Kidney (tissue), 19 donors: ENCODE results near the gene SPDYE8. TPM values are rescaled to one million over a fixed set of nuclear protein-coding genes. Genes with fewer than 3 reads are reported as not detected.
A peak's percentile ranks its signal among the peaks of the same experiment; 100 is the strongest.
"Not testable (repeated sequence)": the region's sequence is repeated elsewhere in the genome, so short reads cannot be mapped to it uniquely, and the experiment has no call there.

ENCODE experiments used
- DNase-seq, 5 donors: peaks; one replicate each; pipeline ENCODE4 v3.0.0-alpha.2; 2013 to 2020
- FAIRE-seq: peaks from 2 replicates; lab custom pipeline; 2012; peaks lifted over from hg19 to GRCh38; lab: Jason Lieb, UNC
- H3K27ac ChIP-seq, 2 donors: one replicate each; pipeline ENCODE4 v1.7.0; 2013; ENCODE audit warnings: low read depth in 2 of 2, low read length in 2 of 2, inconsistent platforms in 1 of 2
- H3K27me3 ChIP-seq: one replicate; pipeline ENCODE4 v1.7.1; 2013; ENCODE audit warnings: low read length, inconsistent platforms; ENCODE audit not compliant: control insufficient read depth, insufficient read depth
- H3K36me3 ChIP-seq, 3 donors: one replicate each; pipeline versions ENCODE4 v1.7.0 to v1.7.1; 2013; ENCODE audit warnings: low read length in 3 of 3, control low read depth in 1 of 3, inconsistent platforms in 1 of 3; ENCODE audit not compliant: insufficient read depth in 3 of 3, control insufficient read depth in 2 of 3
- H3K4me1 ChIP-seq, 3 donors: one replicate each; pipeline versions ENCODE4 v1.7.0 to v1.7.1; 2013; ENCODE audit warnings: low read length in 3 of 3, inconsistent platforms in 1 of 3, low read depth in 1 of 3; ENCODE audit not compliant: control insufficient read depth in 2 of 3, insufficient read depth in 2 of 3
- H3K4me3 ChIP-seq, 3 donors: one replicate each; pipeline versions ENCODE4 v1.7.0 to v1.8.1; 2013; ENCODE audit warnings: low read length in 3 of 3, control low read depth in 1 of 3, inconsistent platforms in 1 of 3
- H3K9ac ChIP-seq, 3 donors: one replicate each; pipeline versions ENCODE4 v1.7.0 to v1.7.1; 2013; ENCODE audit warnings: low read length in 3 of 3, control low read depth in 1 of 3, inconsistent platforms in 1 of 3
- H3K9me3 ChIP-seq, 3 donors: one replicate each; pipeline versions ENCODE4 v1.7.0 to v1.7.1; 2013; ENCODE audit warnings: low read length in 3 of 3, control low read depth in 1 of 3, inconsistent platforms in 1 of 3; ENCODE audit not compliant: control insufficient read depth in 2 of 3, insufficient read depth in 1 of 3
- intact Hi-C: fragments of 100-400 bp; cut with DNase I; formaldehyde crosslinking; loops from one replicate; pipeline ENCODE4 v1.11.1; 2022
- long read RNA-seq, 10 donors: library from polyadenylated mRNA in 1 of 10; unstranded in 1 of 10; transcript quantifications; one replicate each; pipeline ENCODE4 v2.0.0 and lab custom pipeline, GENCODE V29; 2021 to 2026
- polyA plus RNA-seq: library from polyadenylated mRNA; stranded (reverse); fragments of 350-450 nt; fragmentation: Illumina TruSeq; extraction: RNeasy Lipid Tissue Mini Kit (QIAGEN cat#74804); gene quantifications from one replicate; pipeline ENCODE4 v1.2.3, GENCODE V29; 2014; ENCODE audit warnings: low read depth, low replicate concordance; ENCODE audit not compliant: insufficient read depth
- total RNA-seq: library from RNA; stranded (reverse); fragmentation: NEBNext Ultra II Directional; extraction: Animal tissue kit (Norgen Biotek cat#: 25700); gene quantifications from one replicate; pipeline ENCODE4 v1.2.1, GENCODE V29; 2021
- donor health status: control.
- donor health status: control.
- donor health status: DM: yes; HTN: yes; CAD: no.
- donor health status: Normal renal cell carcinoma (clear cell type).

SPDYE8 gene, protein sequence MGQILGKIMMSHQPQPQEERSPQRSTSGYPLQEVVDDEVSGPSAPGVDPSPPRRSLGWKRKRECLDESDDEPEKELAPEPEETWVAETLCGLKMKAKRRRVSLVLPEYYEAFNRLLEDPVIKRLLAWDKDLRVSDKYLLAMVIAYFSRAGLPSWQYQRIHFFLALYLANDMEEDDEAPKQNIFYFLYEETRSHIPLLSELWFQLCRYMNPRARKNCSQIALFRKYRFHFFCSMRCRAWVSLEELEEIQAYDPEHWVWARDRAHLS
- total RNA-seq (not detected), polyA plus RNA-seq (not detected)
- long read RNA-seq, donor 1 = 0 reads
- long read RNA-seq, donor 2 = 0 reads
- long read RNA-seq, donor 3, partial matches to known transcripts = 306 of 329 reads
- long read RNA-seq, donor 3, other reads (novel, unspliced or antisense) = 23 of 329 reads
- long read RNA-seq, donor 4 = 0 reads
- long read RNA-seq, donor 5 = 0 reads
- long read RNA-seq, donor 6 = 0 reads
- long read RNA-seq, donor 7 = 0 reads
- long read RNA-seq, donor 8 = 0 reads
- long read RNA-seq, donor 9 = 0 reads
- long read RNA-seq, donor 10 = 0 reads

DNA sequence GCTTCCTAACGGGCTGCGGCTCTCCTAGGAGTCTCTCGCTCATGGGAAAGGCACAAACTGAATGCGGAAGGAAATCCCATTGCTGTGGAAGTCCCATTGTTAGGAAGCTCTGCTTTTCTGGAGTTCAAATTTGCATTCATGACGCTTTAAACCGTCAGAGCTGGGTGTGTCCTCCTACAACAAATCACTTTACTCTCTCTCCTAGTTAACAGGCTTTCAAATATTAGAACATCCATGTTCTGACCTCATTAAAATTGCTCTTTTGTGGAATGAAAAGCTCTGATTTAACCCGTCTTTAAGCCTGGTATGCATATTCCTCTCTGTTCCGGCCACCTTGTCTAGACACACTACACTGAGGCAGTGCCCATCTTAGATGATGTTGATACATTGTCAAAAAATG lies at the start of gene SPDYE8:
Gene SPDYE8, minus strand, starts transcription at position 101 of the 400 bp plus-strand sequence. CDS start 1,800 bp downstream, outside the sequence.
- H3K9ac ChIP-seq, H3K36me3 ChIP-seq, H3K27ac ChIP-seq, H3K9me3 ChIP-seq, intact Hi-C loops, H3K4me3 ChIP-seq, FAIRE-seq, H3K27me3 ChIP-seq, DNase-seq, H3K4me1 ChIP-seq: not testable (repeated sequence)

DNA sequence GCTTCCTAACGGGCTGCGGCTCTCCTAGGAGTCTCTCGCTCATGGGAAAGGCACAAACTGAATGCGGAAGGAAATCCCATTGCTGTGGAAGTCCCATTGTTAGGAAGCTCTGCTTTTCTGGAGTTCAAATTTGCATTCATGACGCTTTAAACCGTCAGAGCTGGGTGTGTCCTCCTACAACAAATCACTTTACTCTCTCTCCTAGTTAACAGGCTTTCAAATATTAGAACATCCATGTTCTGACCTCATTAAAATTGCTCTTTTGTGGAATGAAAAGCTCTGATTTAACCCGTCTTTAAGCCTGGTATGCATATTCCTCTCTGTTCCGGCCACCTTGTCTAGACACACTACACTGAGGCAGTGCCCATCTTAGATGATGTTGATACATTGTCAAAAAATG lies 28.2 kb upstream of the SPDYE8 start, which contains the start of gene SPDYE11:
Gene SPDYE11, minus strand, starts transcription at position 101 of the 400 bp plus-strand sequence. CDS start 1,800 bp downstream, outside the sequence.
- FAIRE-seq, intact Hi-C loops: not testable (repeated sequence)

DNA sequence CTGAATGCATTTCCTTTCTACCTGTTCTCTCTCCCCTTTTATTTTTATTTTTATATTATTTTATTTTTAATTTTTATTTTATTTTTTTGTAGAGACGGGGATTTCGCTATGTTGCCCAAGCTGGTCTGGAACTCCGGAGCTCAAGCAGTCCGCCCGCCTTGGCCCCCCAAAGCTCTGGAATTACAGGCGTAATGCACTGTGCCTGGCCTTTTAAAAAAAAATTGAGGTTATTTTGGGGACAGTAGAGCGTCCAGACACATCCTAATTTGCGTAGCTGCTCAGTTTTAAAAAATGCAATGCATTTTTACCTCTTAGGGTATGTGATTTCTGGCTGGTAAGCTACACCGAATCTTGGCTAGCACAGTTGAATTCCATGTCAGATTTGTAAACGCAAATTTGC lies 23.1 kb downstream of the SPDYE8 start:
- H3K9me3 ChIP-seq, intact Hi-C loops, FAIRE-seq, H3K4me1 ChIP-seq, H3K36me3 ChIP-seq, H3K27ac ChIP-seq, H3K9ac ChIP-seq, H3K27me3 ChIP-seq: not testable (repeated sequence)
- DNase-seq = peak in 4 of 5 donors; percentile 1 to 46 (median 7)
- H3K4me3 ChIP-seq = peak overlapping the region in 1 of 3 donors; percentile 39

More for the DNA sequence above, 28.2 kb upstream of the SPDYE8 start, which contains the start of gene SPDYE11:
- H3K9ac ChIP-seq, DNase-seq, H3K9me3 ChIP-seq, H3K4me1 ChIP-seq, H3K27ac ChIP-seq, H3K27me3 ChIP-seq, H3K4me3 ChIP-seq, H3K36me3 ChIP-seq: not testable (repeated sequence)

DNA sequence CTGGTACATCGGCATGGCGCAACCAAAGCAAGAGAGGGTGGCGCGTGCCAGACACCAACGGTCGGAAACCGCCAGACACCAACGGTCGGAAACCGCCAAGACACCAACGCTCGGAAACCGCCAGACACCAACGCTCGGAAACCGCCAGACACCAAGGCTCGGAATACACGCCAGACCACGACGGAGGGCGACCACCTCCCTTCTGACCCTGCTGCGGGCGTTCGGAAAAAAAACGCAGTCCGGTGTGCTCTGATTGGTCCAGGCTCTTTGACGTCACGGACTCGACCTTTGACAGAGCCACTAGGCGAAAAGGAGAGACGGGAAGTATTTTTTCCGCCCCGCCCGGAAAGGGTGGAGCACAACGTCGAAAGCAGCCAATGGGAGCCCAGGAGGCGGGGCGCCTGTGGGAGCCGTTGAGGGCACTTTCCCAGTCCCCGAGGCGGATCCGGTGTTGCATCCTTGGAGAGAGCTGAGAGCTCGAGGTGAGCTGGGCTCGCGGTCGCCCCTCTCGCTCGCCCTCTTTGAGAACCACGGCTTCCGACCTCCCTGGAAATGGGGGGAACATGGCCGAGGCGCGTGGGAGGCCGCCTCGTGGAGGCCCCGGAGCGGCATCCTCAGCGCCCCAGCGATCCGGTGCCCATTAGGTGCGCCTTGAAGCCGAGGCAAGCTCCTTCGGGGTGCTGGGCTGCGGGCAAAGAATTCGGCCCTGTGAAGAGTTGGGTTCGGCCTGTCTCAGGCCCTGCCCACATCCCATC lies 23.7 kb downstream of the SPDYE8 start:
- peak overlapping the region in 1 of 3 donors; percentile 54 for H3K9ac ChIP-seq
- DNase-seq (peak; percentile 90 to 96 (median 94)), FAIRE-seq (peak; percentile 74)
- H3K4me1 ChIP-seq, H3K9me3 ChIP-seq, intact Hi-C loops, H3K27me3 ChIP-seq, H3K36me3 ChIP-seq: not testable (repeated sequence)
- peak overlapping the region; percentile 28 to 65 (median 63) for H3K4me3 ChIP-seq
- peak overlapping the region; percentile 76 to 82 for H3K27ac ChIP-seq

DNA sequence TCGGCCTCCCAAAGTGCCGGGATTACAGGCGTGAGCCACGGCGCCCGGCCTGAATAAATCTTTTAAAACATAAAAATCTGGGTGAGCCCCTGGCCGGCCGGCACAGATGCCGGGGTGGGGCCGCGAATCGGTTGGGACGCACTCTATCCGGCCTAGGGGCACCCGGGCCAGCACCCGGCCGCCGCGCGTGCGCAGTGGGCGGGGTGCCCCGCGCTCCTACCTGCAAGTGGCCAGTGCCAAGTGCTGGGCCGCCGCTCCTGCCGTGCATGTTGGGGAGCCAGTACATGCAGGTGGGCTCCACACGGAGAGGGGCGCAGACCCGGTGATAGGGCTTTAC lies 24.2 kb downstream of the SPDYE8 start:
- H3K4me1 ChIP-seq, H3K9me3 ChIP-seq, intact Hi-C loops, H3K36me3 ChIP-seq, FAIRE-seq, H3K27me3 ChIP-seq: not testable (repeated sequence)
- H3K27ac ChIP-seq = peak overlapping the region; percentile 76 to 82
- H3K4me3 ChIP-seq = peak overlapping the region in 2 of 3 donors; percentile 63 to 65
- DNase-seq = peak in 1 of 5 donors; percentile 90
- peak overlapping the region in 1 of 3 donors; percentile 54 for H3K9ac ChIP-seq

DNA sequence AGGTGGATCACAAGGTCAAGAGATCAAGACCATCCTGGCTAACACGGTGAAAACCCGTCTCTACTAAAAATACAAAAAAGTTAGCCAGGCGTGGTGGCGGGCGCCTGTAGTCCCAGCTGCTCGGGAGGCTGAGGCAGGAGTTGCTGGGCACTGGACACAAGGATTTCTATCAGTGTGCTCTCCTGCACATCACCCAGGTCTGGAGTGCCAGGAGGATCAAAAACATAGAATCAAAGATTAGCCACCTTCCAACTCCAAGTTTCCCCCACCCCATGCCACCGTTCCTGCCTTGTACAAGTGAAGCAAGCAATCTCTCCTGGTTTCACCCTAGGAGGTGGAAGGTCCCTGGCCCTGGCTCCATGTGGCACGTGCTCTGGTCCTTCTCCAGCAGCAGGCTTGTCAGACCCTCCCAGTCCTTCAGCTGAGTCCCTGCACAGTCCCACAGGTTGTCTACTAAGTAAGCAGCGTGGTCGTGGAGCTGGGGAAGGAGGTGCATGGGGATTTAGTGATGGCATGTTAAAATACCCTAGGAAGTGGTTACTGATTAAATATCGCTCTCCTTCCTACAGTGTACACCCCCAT lies 31.6 kb downstream of the SPDYE8 start:
- H3K27me3 ChIP-seq, H3K27ac ChIP-seq, FAIRE-seq, H3K9ac ChIP-seq, H3K9me3 ChIP-seq, intact Hi-C loops, H3K4me1 ChIP-seq, H3K4me3 ChIP-seq, DNase-seq, H3K36me3 ChIP-seq: not testable (repeated sequence)

DNA sequence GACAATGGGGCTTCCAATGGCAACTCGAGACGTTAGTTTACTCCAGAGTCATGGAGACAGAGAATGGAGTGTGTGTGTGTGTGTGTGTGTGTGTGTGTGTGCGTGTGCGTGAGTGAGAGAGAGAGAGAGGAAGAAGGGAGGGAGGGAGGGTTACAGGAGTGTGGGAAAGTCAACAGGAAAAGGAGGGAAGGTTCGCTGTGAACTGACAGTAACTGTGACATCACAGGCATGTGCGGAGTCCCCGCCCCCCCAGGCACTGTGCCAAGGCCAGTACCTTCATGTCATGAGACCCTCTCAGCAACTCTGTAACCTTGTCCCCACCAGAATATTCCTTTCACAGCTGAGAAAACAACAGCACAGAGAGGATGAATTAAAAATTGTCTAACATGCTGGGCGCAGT lies 32.1 kb downstream of the SPDYE8 start:
- H3K36me3 ChIP-seq, H3K9ac ChIP-seq, DNase-seq, H3K4me3 ChIP-seq, FAIRE-seq, H3K27ac ChIP-seq, H3K4me1 ChIP-seq, H3K27me3 ChIP-seq, H3K9me3 ChIP-seq, intact Hi-C loops: not testable (repeated sequence)
